ENCODE results near the gene KIAA0513. TPM values are rescaled to one million over a fixed set of nuclear protein-coding genes. Genes with fewer than 3 reads are reported as not detected.

KIAA0513 gene
- total and polyA plus RNA-seq, 10 of the 15 experiments (the other 5 are each of a cell fraction or from before 2014, with no cell fraction given), result 0.14 to 5.8 (median 2.0) TPM

GRCh38 chr16:84990782-84991181 lies 36.8 kb upstream of the KIAA0513 start (continued):
- TF ChIP-seq, protein P1, sequence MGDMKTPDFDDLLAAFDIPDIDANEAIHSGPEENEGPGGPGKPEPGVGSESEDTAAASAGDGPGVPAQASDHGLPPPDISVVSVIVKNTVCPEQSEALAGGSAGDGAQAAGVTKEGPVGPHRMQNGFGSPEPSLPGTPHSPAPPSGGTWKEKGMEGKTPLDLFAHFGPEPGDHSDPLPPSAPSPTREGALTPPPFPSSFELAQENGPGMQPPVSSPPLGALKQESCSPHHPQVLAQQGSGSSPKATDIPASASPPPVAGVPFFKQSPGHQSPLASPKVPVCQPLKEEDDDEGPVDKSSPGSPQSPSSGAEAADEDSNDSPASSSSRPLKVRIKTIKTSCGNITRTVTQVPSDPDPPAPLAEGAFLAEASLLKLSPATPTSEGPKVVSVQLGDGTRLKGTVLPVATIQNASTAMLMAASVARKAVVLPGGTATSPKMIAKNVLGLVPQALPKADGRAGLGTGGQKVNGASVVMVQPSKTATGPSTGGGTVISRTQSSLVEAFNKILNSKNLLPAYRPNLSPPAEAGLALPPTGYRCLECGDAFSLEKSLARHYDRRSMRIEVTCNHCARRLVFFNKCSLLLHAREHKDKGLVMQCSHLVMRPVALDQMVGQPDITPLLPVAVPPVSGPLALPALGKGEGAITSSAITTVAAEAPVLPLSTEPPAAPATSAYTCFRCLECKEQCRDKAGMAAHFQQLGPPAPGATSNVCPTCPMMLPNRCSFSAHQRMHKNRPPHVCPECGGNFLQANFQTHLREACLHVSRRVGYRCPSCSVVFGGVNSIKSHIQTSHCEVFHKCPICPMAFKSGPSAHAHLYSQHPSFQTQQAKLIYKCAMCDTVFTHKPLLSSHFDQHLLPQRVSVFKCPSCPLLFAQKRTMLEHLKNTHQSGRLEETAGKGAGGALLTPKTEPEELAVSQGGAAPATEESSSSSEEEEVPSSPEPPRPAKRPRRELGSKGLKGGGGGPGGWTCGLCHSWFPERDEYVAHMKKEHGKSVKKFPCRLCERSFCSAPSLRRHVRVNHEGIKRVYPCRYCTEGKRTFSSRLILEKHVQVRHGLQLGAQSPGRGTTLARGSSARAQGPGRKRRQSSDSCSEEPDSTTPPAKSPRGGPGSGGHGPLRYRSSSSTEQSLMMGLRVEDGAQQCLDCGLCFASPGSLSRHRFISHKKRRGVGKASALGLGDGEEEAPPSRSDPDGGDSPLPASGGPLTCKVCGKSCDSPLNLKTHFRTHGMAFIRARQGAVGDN (IDR thresholded peaks at IDR 0.05), result no peak
- no peak for TF ChIP-seq ELK1 (IDR thresholded peaks at IDR 0.05; ENCODE audit: low read depth, low read length)
- no peak for TF ChIP-seq EED (IDR thresholded peaks at IDR 0.05; ENCODE audit: low read depth)
- no peak for TF ChIP-seq FOXM1 (IDR thresholded peaks at IDR 0.05; ENCODE audit: low read depth, low read length)
- no peak for TF ChIP-seq STAT1 (conservative IDR thresholded peaks at IDR 0.05)

DNA sequence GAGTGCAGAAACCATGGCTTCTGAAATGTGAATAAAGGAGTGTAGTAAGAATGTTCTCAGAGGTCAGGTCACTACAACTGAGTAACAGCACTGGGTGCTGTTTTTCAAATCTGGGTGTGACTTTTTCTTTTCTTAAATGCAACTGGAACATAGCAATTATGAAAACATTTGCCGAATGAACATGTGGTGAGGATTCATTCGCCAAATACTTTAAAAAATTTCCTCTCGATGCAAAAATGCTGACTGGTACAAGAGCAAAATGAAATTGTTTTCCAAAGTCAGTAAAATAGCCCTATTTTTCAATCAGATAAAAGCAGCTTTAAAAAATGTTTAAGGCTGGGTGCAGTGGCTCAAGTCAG lies 34.9 kb upstream of the KIAA0513 start:
- DNase-seq (ENCODE audit: low read depth, low spot score) (no peak), FAIRE-seq (no peak), ATAC-seq (no peak)
- in situ Hi-C loops (cut with MboI) (no loop called here), intact Hi-C loops (cut with micrococcal nuclease; ENCODE audit: unreplicated experiment) (no loop called here)
- no peaks in the 10 kb centered on the region for H3K4me1 ChIP-seq (ENCODE audit: control insufficient read depth, insufficient read depth, low read length)
- H3K4me2 ChIP-seq (ENCODE audit: control insufficient read depth, insufficient read depth), result no peak overlapping the region
- BruUV-seq (replicated peaks), result no TSS peak
- TF ChIP-seq RFX5 (IDR thresholded peaks at IDR 0.05; ENCODE audit: low read depth, low read length) (no peak), JUND (IDR thresholded peaks at IDR 0.05; ENCODE audit: low read depth, low read length) (no peak), ZZZ3 (IDR thresholded peaks at IDR 0.05; ENCODE audit: control insufficient read depth, insufficient read length, low read depth) (no peak), EED (IDR thresholded peaks at IDR 0.05; ENCODE audit: low read depth) (no peak), KAT2A (conservative IDR thresholded peaks at IDR 0.05; ENCODE audit: control insufficient read depth, low read depth, low read length) (no peak), NFXL1 (IDR thresholded peaks at IDR 0.05; ENCODE audit: borderline replicate concordance) (no peak), ATF3 (IDR thresholded peaks at IDR 0.05; ENCODE audit: borderline replicate concordance, extremely low read depth, low read depth, low read length) (no peak), RAD21 (IDR thresholded peaks at IDR 0.05; ENCODE audit: insufficient read depth, low read depth, low read length) (no peak), BMI1 (IDR thresholded peaks at IDR 0.05; ENCODE audit: borderline replicate concordance) (no peak), TAF1 (IDR thresholded peaks at IDR 0.05; ENCODE audit: borderline replicate concordance, low read depth, low read length) (no peak), SPI1 (IDR thresholded peaks at IDR 0.05; ENCODE audit: borderline replicate concordance, insufficient read depth, low read depth, low read length) (no peak), NRF1 (conservative IDR thresholded peaks at IDR 0.05; ENCODE audit: low read depth, low read length) (no peak)
- no peaks in the 10 kb centered on the region for H4K20me1 ChIP-seq (ENCODE audit: control insufficient read depth, insufficient read depth)
- H3K4me3 ChIP-seq, result no peak overlapping the region
- SMC1A ChIA-PET (ENCODE audit: uncharacterized antibody, unreplicated experiment), result no interaction called here
- RAD21 ChIA-PET (ENCODE audit: unreplicated experiment), result no interaction called here
- WGBS (ENCODE audit: insufficient coverage, insufficient replicate concordance, low lambda C conversion rate, missing lambda C conversion rate), result 98% methylated on average over 3 of the region's 3 CpGs
- H3K27me3 ChIP-seq (replicated peaks in 1 of 2; ENCODE audit: control insufficient read depth in 2 of 2, insufficient read depth in 2 of 2, low read length in 1 of 2), result no peaks in the 10 kb centered on the region
- POLR2A ChIA-PET, result no interaction called here
- no peaks in the 10 kb centered on the region for H3K9me3 ChIP-seq (replicated peaks; ENCODE audit: control insufficient read depth, insufficient read depth, low read length)
- CTCF ChIA-PET, result no interaction called here
- no peak overlapping the region for H3K27ac ChIP-seq (ENCODE audit: control insufficient read depth, insufficient read depth)
- no peaks in the 10 kb centered on the region; the same call in none of the 2 replicates for H3K79me2 ChIP-seq (ENCODE audit: control insufficient read depth, insufficient read depth, low read length)
- H3K9ac ChIP-seq (ENCODE audit: control insufficient read depth, insufficient read depth, low read length), result no peak overlapping the region
- no peak overlapping the region for H2AFZ ChIP-seq (ENCODE audit: control insufficient read depth, low read depth, low read length)
- H3K36me3 ChIP-seq (ENCODE audit: control insufficient read depth in 2 of 2, insufficient read depth in 2 of 2, low read length in 1 of 2), result peaks cover 25 to 29% of the 10 kb centered on the region in 2 experiments

Measured in GM12878 (cell line).